ENCODE results near the gene EGR2. TPM values are rescaled to one million over a fixed set of nuclear protein-coding genes. Genes with fewer than 3 reads are reported as not detected.

Gene EGR2
- total RNA-seq, 1 donor from 2014 or later = 0.37 TPM

GRCh38 chr10:62831346-62831745 is 15.2 kb upstream of the EGR2 start:
- Mint-ChIP-seq H3K27ac (ENCODE audit: unreplicated experiment) (no peak overlapping the region), H3K4me3 (ENCODE audit: unreplicated experiment) (no peak overlapping the region), H3K36me3 (ENCODE audit: unreplicated experiment) (no peaks in the 10 kb centered on the region), H3K27me3 (ENCODE audit: unreplicated experiment) (peaks cover 2% of the 10 kb centered on the region), H3K4me1 (ENCODE audit: low read depth, unreplicated experiment) (no peaks in the 10 kb centered on the region), H3K9me3 (ENCODE audit: unreplicated experiment) (no peaks in the 10 kb centered on the region)
- DNase-seq = no peak
- no peak for TF ChIP-seq CTCF (IDR thresholded peaks at IDR 0.05; ENCODE audit: partially characterized antibody, unreplicated experiment)

GRCh38 chr10:62830679-62831078 is 14.5 kb upstream of the EGR2 start:
- Mint-ChIP-seq H3K36me3 (ENCODE audit: unreplicated experiment) (no peaks in the 10 kb centered on the region), H3K27me3 (ENCODE audit: unreplicated experiment) (peaks cover 4% of the 10 kb centered on the region)
- DNase-seq = no peak

GRCh38 chr10:62829622-62830021 is 13.5 kb upstream of the EGR2 start:
- Mint-ChIP-seq H3K4me1 (ENCODE audit: low read depth, unreplicated experiment) (no peaks in the 10 kb centered on the region), H3K9me3 (ENCODE audit: unreplicated experiment) (no peaks in the 10 kb centered on the region), H3K4me3 (ENCODE audit: unreplicated experiment) (no peak overlapping the region), H3K27me3 (ENCODE audit: unreplicated experiment) (peaks cover 4% of the 10 kb centered on the region), H3K36me3 (ENCODE audit: unreplicated experiment) (no peaks in the 10 kb centered on the region), H3K27ac (ENCODE audit: unreplicated experiment) (no peak overlapping the region)
- TF ChIP-seq CTCF (IDR thresholded peaks at IDR 0.05; ENCODE audit: partially characterized antibody, unreplicated experiment) = no peak
- DNase-seq = no peak

More at GRCh38 chr10:62830679-62831078, 14.5 kb upstream of the EGR2 start:
- H3K27ac Mint-ChIP-seq (ENCODE audit: unreplicated experiment) = no peak overlapping the region
- H3K4me1 Mint-ChIP-seq (ENCODE audit: low read depth, unreplicated experiment) = no peaks in the 10 kb centered on the region
- H3K9me3 Mint-ChIP-seq (ENCODE audit: unreplicated experiment) = no peaks in the 10 kb centered on the region
- TF ChIP-seq CTCF (IDR thresholded peaks at IDR 0.05; ENCODE audit: partially characterized antibody, unreplicated experiment) = no peak
- H3K4me3 Mint-ChIP-seq (ENCODE audit: unreplicated experiment) = no peak overlapping the region

- Mint-ChIP-seq H3K27ac (ENCODE audit: unreplicated experiment) (no peak overlapping the region), H3K36me3 (ENCODE audit: unreplicated experiment) (no peaks in the 10 kb centered on the region), H3K4me1 (ENCODE audit: low read depth, unreplicated experiment) (no peaks in the 10 kb centered on the region), H3K4me3 (ENCODE audit: unreplicated experiment) (no peak overlapping the region), H3K9me3 (ENCODE audit: unreplicated experiment) (no peaks in the 10 kb centered on the region), H3K27me3 (ENCODE audit: unreplicated experiment) (peaks cover 4% of the 10 kb centered on the region)
- TF ChIP-seq CTCF (IDR thresholded peaks at IDR 0.05; ENCODE audit: partially characterized antibody, unreplicated experiment) = no peak
- DNase-seq = no peak
These were observed 10.1 kb upstream of the EGR2 start for GRCh38 chr10:62826273-62826672.

- TF ChIP-seq CTCF (IDR thresholded peaks at IDR 0.05; ENCODE audit: partially characterized antibody, unreplicated experiment) = no peak
- peaks cover 12% of the 10 kb centered on the region for H3K4me1 Mint-ChIP-seq (ENCODE audit: low read depth, unreplicated experiment)
- H3K27ac Mint-ChIP-seq (ENCODE audit: unreplicated experiment) = no peak overlapping the region
- no peaks in the 10 kb centered on the region for H3K36me3 Mint-ChIP-seq (ENCODE audit: unreplicated experiment)
- H3K4me3 Mint-ChIP-seq (ENCODE audit: unreplicated experiment) = no peak overlapping the region
- H3K9me3 Mint-ChIP-seq (ENCODE audit: unreplicated experiment) = peaks cover 11% of the 10 kb centered on the region
- peaks cover 25% of the 10 kb centered on the region for H3K27me3 Mint-ChIP-seq (ENCODE audit: unreplicated experiment)
- DNase-seq = no peak
These were observed 4.4 kb upstream of the EGR2 start for GRCh38 chr10:62820586-62820985.

Measured in glutamatergic neuron (in vitro differentiated cells).